OCI-LY1 (cell line): ENCODE measurements around the gene P2RY8.

Source experiments
- EZH2 ChIP-seq: fragments of 200-600 bp; sonication (generic), shearing (Covaris generic); IDR thresholded peaks from 2 replicates; pipeline ENCODE4 v1.8.0; 2017; ENCODE audit warnings: borderline replicate concordance, mixed run types, mild to moderate bottlenecking, antibody characterized with exemption, low read length, moderate library complexity, mixed read lengths
- TF ChIP-seq, protein P1 (sequence below): fragments of 200-600 bp; sonication (generic), shearing (Covaris generic); IDR thresholded peaks from 2 replicates; pipeline ENCODE4 v1.5.1; 2017; ENCODE audit warnings: mild to moderate bottlenecking, antibody characterized with exemption, low read length, moderate library complexity, mixed read lengths

DNA sequence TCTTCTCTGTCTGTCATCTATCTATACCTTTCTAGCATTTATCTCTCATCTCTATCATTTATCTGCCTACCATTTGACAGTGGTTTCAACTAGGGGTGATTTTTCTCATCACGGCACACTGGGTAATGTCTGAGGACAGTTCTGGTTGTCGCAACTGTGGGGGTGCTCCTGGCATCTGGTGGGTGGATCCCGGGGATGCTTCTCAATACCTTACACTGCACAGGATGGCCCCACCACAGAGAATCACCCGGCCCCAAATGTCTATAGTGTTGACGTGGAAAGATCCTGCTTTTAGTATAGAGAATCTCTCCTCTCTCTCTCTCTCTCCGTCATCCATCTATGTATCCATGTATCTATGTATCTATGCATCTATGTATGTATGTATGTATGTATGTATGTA is 7.2 kb downstream of the P2RY8 start:
- TF ChIP-seq, protein P1, sequence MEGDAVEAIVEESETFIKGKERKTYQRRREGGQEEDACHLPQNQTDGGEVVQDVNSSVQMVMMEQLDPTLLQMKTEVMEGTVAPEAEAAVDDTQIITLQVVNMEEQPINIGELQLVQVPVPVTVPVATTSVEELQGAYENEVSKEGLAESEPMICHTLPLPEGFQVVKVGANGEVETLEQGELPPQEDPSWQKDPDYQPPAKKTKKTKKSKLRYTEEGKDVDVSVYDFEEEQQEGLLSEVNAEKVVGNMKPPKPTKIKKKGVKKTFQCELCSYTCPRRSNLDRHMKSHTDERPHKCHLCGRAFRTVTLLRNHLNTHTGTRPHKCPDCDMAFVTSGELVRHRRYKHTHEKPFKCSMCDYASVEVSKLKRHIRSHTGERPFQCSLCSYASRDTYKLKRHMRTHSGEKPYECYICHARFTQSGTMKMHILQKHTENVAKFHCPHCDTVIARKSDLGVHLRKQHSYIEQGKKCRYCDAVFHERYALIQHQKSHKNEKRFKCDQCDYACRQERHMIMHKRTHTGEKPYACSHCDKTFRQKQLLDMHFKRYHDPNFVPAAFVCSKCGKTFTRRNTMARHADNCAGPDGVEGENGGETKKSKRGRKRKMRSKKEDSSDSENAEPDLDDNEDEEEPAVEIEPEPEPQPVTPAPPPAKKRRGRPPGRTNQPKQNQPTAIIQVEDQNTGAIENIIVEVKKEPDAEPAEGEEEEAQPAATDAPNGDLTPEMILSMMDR, result no peak
- no peak for TF ChIP-seq EZH2
